Activated T-cell treated with anti-CD3 and anti-CD28 coated beads for 4 hours (primary cell): ENCODE results near the gene SLC43A2.
"Not testable (repeated sequence)": the region's sequence is repeated elsewhere in the genome, so short reads cannot be mapped to it uniquely, and the experiment has no call there.

ENCODE experiments used
- DNase-seq: peaks from one replicate; pipeline ENCODE4 v3.0.0-alpha.2; 2020

The SLC43A2 gene

GRCh38 chr17:1627982-1628855, at the start of gene SLC43A2:
Gene SLC43A2 (minus strand): TSS chr17:1628834. CDS start chr17:1627874, 960 bp downstream.
- DNase-seq = peak; percentile 61

- DNase-seq = no peak
Measured at GRCh38 chr17:1676401-1676800, 47.8 kb upstream of the SLC43A2 start.

- no peak for DNase-seq
Measured at GRCh38 chr17:1673041-1673785, 44.6 kb upstream of the SLC43A2 start.

GRCh38 chr17:1663934-1664333, 35.3 kb upstream of the SLC43A2 start:
- not testable (repeated sequence) for DNase-seq

GRCh38 chr17:1661045-1661444, 32.4 kb upstream of the SLC43A2 start:
- no peak for DNase-seq

- DNase-seq = no peak
Measured at GRCh38 chr17:1658100-1658499, 29.5 kb upstream of the SLC43A2 start.

- DNase-seq = no peak
Measured at GRCh38 chr17:1653735-1654134, 25.1 kb upstream of the SLC43A2 start.

GRCh38 chr17:1652794-1653193, 24.2 kb upstream of the SLC43A2 start:
- DNase-seq = not testable (repeated sequence)

- no peak for DNase-seq
Measured at GRCh38 chr17:1651559-1651844, 22.9 kb upstream of the SLC43A2 start.

GRCh38 chr17:1650731-1651558, 22.3 kb upstream of the SLC43A2 start:
- DNase-seq = no peak

- no peak for DNase-seq
Measured at GRCh38 chr17:1649844-1650501, 21.3 kb upstream of the SLC43A2 start, which contains the start of gene RILP. Gene RILP (minus strand): TSS chr17:1649866. CDS start chr17:1649804, 62 bp downstream.

- peak; percentile 87 for DNase-seq
Measured at GRCh38 chr17:1648963-1649843, 20.6 kb upstream of the SLC43A2 start.

GRCh38 chr17:1648173-1648962, 19.7 kb upstream of the SLC43A2 start:
- no peak for DNase-seq

- no peak for DNase-seq
Measured at GRCh38 chr17:1647802-1648171, 19.2 kb upstream of the SLC43A2 start.

GRCh38 chr17:1646199-1646875, 17.7 kb upstream of the SLC43A2 start:
- DNase-seq = no peak

- no peak for DNase-seq
Measured at GRCh38 chr17:1645207-1646171, 16.9 kb upstream of the SLC43A2 start, which contains the start of gene SCARF1. Gene SCARF1 (minus strand): TSS chr17:1645732. CDS start chr17:1645697, 35 bp downstream.

GRCh38 chr17:1644493-1645206, 16.0 kb upstream of the SLC43A2 start:
- DNase-seq = no peak

- no peak for DNase-seq
Measured at GRCh38 chr17:1643999-1644492, 15.4 kb upstream of the SLC43A2 start.
